Upper lobe of left lung (tissue), 4 donors: ENCODE measurements around the gene FAM184B.

Experiments
- CTCF ChIP-seq, 6 experiments: fragments of 450-650 bp in 4 of 6; fragments of 200-600 bp in 2 of 6; sonication (generic) in 2 of 6; IDR thresholded peaks; one replicate each; pipeline ENCODE4 v1.5.1; 2016 to 2019; ENCODE audit warnings: antibody characterized with exemption in 6 of 6
- POLR2A ChIP-seq, 4 donors: fragments of 450-650 bp; IDR thresholded peaks; one replicate each; pipeline ENCODE4 v1.5.1; 2016 to 2017; ENCODE audit warnings: antibody characterized with exemption in 4 of 4, mild to moderate bottlenecking in 2 of 4

GRCh38 chr4:17812125-17812524, 30.7 kb upstream of the FAM184B start:
- no peak for TF ChIP-seq POLR2A (IDR thresholded peaks at IDR 0.05)
- no peak for TF ChIP-seq CTCF (IDR thresholded peaks at IDR 0.05)
